ENCODE measurements around the gene SFXN5.
"Not testable (repeated sequence)": the region's sequence is repeated elsewhere in the genome, so short reads cannot be mapped to it uniquely, and the experiment has no call there.

Gene SFXN5

GRCh38 chr2:72908741-72909140 is 162.8 kb downstream of the SFXN5 start:
- FAIRE-seq (no peak), DNase-seq (ENCODE audit: low spot score) (no peak)

GRCh38 chr2:72907369-72907768 is 164.1 kb downstream of the SFXN5 start:
- FAIRE-seq: not testable (repeated sequence)

GRCh38 chr2:72901426-72901825 is 170.1 kb downstream of the SFXN5 start:
- DNase-seq (ENCODE audit: low spot score) (no peak), FAIRE-seq (no peak)

More at GRCh38 chr2:72907369-72907768, 164.1 kb downstream of the SFXN5 start:
- not testable (repeated sequence) for DNase-seq (ENCODE audit: low spot score)

- no peak for FAIRE-seq
These were observed 171.2 kb downstream of the SFXN5 start for GRCh38 chr2:72900191-72900825.

GRCh38 chr2:72898585-72898906 is 173.0 kb downstream of the SFXN5 start:
- no peak for FAIRE-seq

More at GRCh38 chr2:72900191-72900825, 171.2 kb downstream of the SFXN5 start:
- DNase-seq (ENCODE audit: low spot score): no peak

GRCh38 chr2:72897785-72898584 is 173.5 kb downstream of the SFXN5 start:
- DNase-seq (ENCODE audit: low spot score) (no peak), FAIRE-seq (no peak)

More at GRCh38 chr2:72898585-72898906, 173.0 kb downstream of the SFXN5 start:
- DNase-seq (ENCODE audit: low spot score): no peak

- FAIRE-seq (no peak), DNase-seq (ENCODE audit: low spot score) (no peak)
These were observed 175.1 kb downstream of the SFXN5 start for GRCh38 chr2:72896446-72896845.

GRCh38 chr2:72895759-72896281 is 175.7 kb downstream of the SFXN5 start:
- FAIRE-seq: no peak

GRCh38 chr2:72895154-72895553 is 176.4 kb downstream of the SFXN5 start:
- FAIRE-seq: no peak
- no peak for DNase-seq (ENCODE audit: low spot score)

More at GRCh38 chr2:72895759-72896281, 175.7 kb downstream of the SFXN5 start:
- no peak for DNase-seq (ENCODE audit: low spot score)

GRCh38 chr2:72894514-72894913 is 177.0 kb downstream of the SFXN5 start:
- no peak for DNase-seq (ENCODE audit: low spot score)
- FAIRE-seq: no peak

GRCh38 chr2:72893594-72894319 is 177.8 kb downstream of the SFXN5 start:
- FAIRE-seq (no peak), DNase-seq (ENCODE audit: low spot score) (peak; percentile 12)

GRCh38 chr2:72892506-72893173 is 178.9 kb downstream of the SFXN5 start:
- peak; percentile 45 for DNase-seq (ENCODE audit: low spot score)
- FAIRE-seq: no peak
